ENCODE measurements around the gene ZDHHC21.

Gene ZDHHC21

GRCh38 chr9:14705079-14705478, 11.8 kb upstream of the ZDHHC21 start:
- TF ChIP-seq, protein P1, sequence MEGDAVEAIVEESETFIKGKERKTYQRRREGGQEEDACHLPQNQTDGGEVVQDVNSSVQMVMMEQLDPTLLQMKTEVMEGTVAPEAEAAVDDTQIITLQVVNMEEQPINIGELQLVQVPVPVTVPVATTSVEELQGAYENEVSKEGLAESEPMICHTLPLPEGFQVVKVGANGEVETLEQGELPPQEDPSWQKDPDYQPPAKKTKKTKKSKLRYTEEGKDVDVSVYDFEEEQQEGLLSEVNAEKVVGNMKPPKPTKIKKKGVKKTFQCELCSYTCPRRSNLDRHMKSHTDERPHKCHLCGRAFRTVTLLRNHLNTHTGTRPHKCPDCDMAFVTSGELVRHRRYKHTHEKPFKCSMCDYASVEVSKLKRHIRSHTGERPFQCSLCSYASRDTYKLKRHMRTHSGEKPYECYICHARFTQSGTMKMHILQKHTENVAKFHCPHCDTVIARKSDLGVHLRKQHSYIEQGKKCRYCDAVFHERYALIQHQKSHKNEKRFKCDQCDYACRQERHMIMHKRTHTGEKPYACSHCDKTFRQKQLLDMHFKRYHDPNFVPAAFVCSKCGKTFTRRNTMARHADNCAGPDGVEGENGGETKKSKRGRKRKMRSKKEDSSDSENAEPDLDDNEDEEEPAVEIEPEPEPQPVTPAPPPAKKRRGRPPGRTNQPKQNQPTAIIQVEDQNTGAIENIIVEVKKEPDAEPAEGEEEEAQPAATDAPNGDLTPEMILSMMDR (IDR thresholded peaks at IDR 0.05; ENCODE audit: low read depth, low read length, poor library complexity, severe bottlenecking): no peak
- no peak for TF ChIP-seq EZH2phosphoT487 (IDR thresholded peaks at IDR 0.05; ENCODE audit: borderline replicate concordance, low read length)

GRCh38 chr9:14704281-14704680, 11.0 kb upstream of the ZDHHC21 start:
- Histone ChIP-seq H3K4me1 (ENCODE audit: control insufficient read depth, low read length) (no peaks in the 10 kb centered on the region), H4K20me1 (ENCODE audit: control insufficient read depth, insufficient read depth, low read depth, low read length) (no peaks in the 10 kb centered on the region), H3K4me2 (ENCODE audit: low read length) (no peak overlapping the region), H3K79me2 (ENCODE audit: control insufficient read depth, low read length) (no peaks in the 10 kb centered on the region), H3K36me3 (ENCODE audit: control insufficient read depth, low read length) (no peaks in the 10 kb centered on the region), H3F3A (ENCODE audit: control insufficient read depth, insufficient read depth) (no peaks in the 10 kb centered on the region; the same call in 1 of the 2 replicates), H3K27ac (ENCODE audit: low read depth, low read length) (no peak overlapping the region), H3K9me3 (ENCODE audit: control insufficient read depth, insufficient read depth, low read length) (peaks cover 19% of the 10 kb centered on the region), H3K9me2 (replicated peaks; ENCODE audit: control insufficient read depth, low read length) (no peaks in the 10 kb centered on the region), H3K4me3 (ENCODE audit: low read length) (no peak overlapping the region), H3K27me3 (ENCODE audit: control insufficient read depth, low read length) (peaks cover 76% of the 10 kb centered on the region)
- TF ChIP-seq EZH2phosphoT487 (IDR thresholded peaks at IDR 0.05; ENCODE audit: borderline replicate concordance, low read length): no peak
- TF ChIP-seq, protein P1 (IDR thresholded peaks at IDR 0.05; ENCODE audit: low read depth, low read length, poor library complexity, severe bottlenecking): no peak

More at GRCh38 chr9:14705079-14705478, 11.8 kb upstream of the ZDHHC21 start:
- H3K27me3 ChIP-seq (ENCODE audit: control insufficient read depth, low read length): peaks cover 73% of the 10 kb centered on the region
- H3K4me1 ChIP-seq (ENCODE audit: control insufficient read depth, low read length): no peaks in the 10 kb centered on the region
- H3K79me2 ChIP-seq (ENCODE audit: control insufficient read depth, low read length): no peaks in the 10 kb centered on the region
- H3F3A ChIP-seq (ENCODE audit: control insufficient read depth, insufficient read depth): no peaks in the 10 kb centered on the region; the same call in 1 of the 2 replicates
- no peak overlapping the region for H3K4me3 ChIP-seq (ENCODE audit: low read length)
- no peak overlapping the region for H3K4me2 ChIP-seq (ENCODE audit: low read length)
- H3K9me2 ChIP-seq (replicated peaks; ENCODE audit: control insufficient read depth, low read length): no peaks in the 10 kb centered on the region
- peaks cover 19% of the 10 kb centered on the region for H3K9me3 ChIP-seq (ENCODE audit: control insufficient read depth, insufficient read depth, low read length)
- no peak overlapping the region for H3K27ac ChIP-seq (ENCODE audit: low read depth, low read length)
- no peaks in the 10 kb centered on the region for H3K36me3 ChIP-seq (ENCODE audit: control insufficient read depth, low read length)
- no peaks in the 10 kb centered on the region for H4K20me1 ChIP-seq (ENCODE audit: control insufficient read depth, insufficient read depth, low read depth, low read length)

DNA sequence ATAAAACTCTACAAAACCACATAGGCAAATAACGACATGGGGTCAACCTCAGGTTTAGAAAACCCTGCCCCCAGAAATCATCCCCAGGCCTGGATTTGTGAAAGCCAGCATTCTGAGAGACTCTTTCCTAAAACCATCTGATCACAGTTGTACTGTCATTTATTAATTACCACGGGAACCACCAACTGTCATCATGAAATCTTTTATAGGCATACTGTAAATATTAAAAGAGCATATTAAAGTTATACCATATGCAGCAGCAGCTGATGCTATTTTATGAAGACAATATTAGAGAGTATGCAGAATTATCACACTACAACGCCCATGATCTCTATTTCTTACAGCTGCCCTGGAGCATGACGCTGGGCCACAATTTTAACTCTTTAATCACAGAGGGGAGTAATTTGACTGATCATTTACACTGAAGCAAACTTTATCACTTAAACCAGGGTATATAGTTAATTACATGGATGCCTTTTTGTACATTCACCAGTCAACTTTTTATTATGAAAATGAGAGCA, 9.0 kb upstream of the ZDHHC21 start:
- no peak overlapping the region for H3K4me2 ChIP-seq (ENCODE audit: low read length)
- peaks cover 19% of the 10 kb centered on the region for H3K9me3 ChIP-seq (ENCODE audit: control insufficient read depth, insufficient read depth, low read length)
- H4K20me1 ChIP-seq (ENCODE audit: control insufficient read depth, insufficient read depth, low read depth, low read length): no peaks in the 10 kb centered on the region
- H3K27me3 ChIP-seq (ENCODE audit: control insufficient read depth, low read length): peaks cover 81% of the 10 kb centered on the region
- no peak for TF ChIP-seq EZH2phosphoT487 (IDR thresholded peaks at IDR 0.05; ENCODE audit: borderline replicate concordance, low read length)
- TF ChIP-seq, protein P1 (IDR thresholded peaks at IDR 0.05; ENCODE audit: low read depth, low read length, poor library complexity, severe bottlenecking): no peak
- no peaks in the 10 kb centered on the region for H3K79me2 ChIP-seq (ENCODE audit: control insufficient read depth, low read length)
- H3K27ac ChIP-seq (ENCODE audit: low read depth, low read length): no peak overlapping the region
- no peaks in the 10 kb centered on the region for H3K36me3 ChIP-seq (ENCODE audit: control insufficient read depth, low read length)
- no peak overlapping the region for H3K4me3 ChIP-seq (ENCODE audit: low read length)
- no peaks in the 10 kb centered on the region for H3K9me2 ChIP-seq (replicated peaks; ENCODE audit: control insufficient read depth, low read length)
- H3F3A ChIP-seq (ENCODE audit: control insufficient read depth, insufficient read depth): no peaks in the 10 kb centered on the region; the same call in 1 of the 2 replicates
- H3K4me1 ChIP-seq (ENCODE audit: control insufficient read depth, low read length): no peaks in the 10 kb centered on the region

Measured in DOHH2 (cell line).